GM12878 (cell line): ENCODE data around the gene SRM.
A peak's percentile ranks its signal among the peaks of the same experiment; 100 is the strongest.

Experiments
- FOS ChIP-seq: IDR thresholded peaks from 3 replicates; pipeline ENCODE4 v1.6.1; 2011; ENCODE audit warnings: borderline replicate concordance; ENCODE audit not compliant: insufficient read length; ENCODE audit errors: extremely low read depth
- MYC ChIP-seq: IDR thresholded peaks from 2 replicates; pipeline ENCODE4 v1.6.1; 2011; ENCODE audit warnings: mild to moderate bottlenecking, low read length, moderate library complexity, inconsistent platforms; ENCODE audit not compliant: insufficient read depth, insufficient replicate concordance, insufficient read length, severe bottlenecking
- POLR2A ChIP-seq: IDR thresholded peaks from 2 replicates; pipeline ENCODE4 v1.6.1; 2011; ENCODE audit warnings: low read depth, mild to moderate bottlenecking, low read length
- SMC3 ChIP-seq: IDR thresholded peaks from 2 replicates; pipeline ENCODE4 v1.6.1; 2011; ENCODE audit warnings: low read length, improper control_type of control experiment, borderline replicate concordance
- TAF1 ChIP-seq: IDR thresholded peaks from 2 replicates; pipeline ENCODE4 v1.6.1; 2011; ENCODE audit warnings: mild to moderate bottlenecking, low read depth, low read length, borderline replicate concordance
- TF ChIP-seq, protein P1 (sequence below), 3 experiments: IDR thresholded peaks in 2 of 3; conservative IDR thresholded peaks in 1 of 3; 2 replicates each; pipeline ENCODE4 v1.5.1; 2011; ENCODE audit warnings: low read depth in 3 of 3, low read length in 3 of 3, mild to moderate bottlenecking in 3 of 3, control low read depth in 2 of 3, moderate library complexity in 2 of 3, inconsistent platforms in 1 of 3, mixed read lengths in 1 of 3; ENCODE audit not compliant: control insufficient read depth in 2 of 3, insufficient read depth in 1 of 3; ENCODE audit errors: extremely low read depth in 1 of 3
- TF ChIP-seq, protein P2 (sequence below): fragments of 450-650 bp; IDR thresholded peaks from 2 replicates; pipeline ENCODE4 v1.6.1; 2014; ENCODE audit warnings: mild to moderate bottlenecking
- TF ChIP-seq, protein P3 (sequence below): IDR thresholded peaks from 2 replicates; pipeline ENCODE4 v1.6.1; 2012; ENCODE audit warnings: low read depth, low read length, improper control_type of control experiment

DNA sequence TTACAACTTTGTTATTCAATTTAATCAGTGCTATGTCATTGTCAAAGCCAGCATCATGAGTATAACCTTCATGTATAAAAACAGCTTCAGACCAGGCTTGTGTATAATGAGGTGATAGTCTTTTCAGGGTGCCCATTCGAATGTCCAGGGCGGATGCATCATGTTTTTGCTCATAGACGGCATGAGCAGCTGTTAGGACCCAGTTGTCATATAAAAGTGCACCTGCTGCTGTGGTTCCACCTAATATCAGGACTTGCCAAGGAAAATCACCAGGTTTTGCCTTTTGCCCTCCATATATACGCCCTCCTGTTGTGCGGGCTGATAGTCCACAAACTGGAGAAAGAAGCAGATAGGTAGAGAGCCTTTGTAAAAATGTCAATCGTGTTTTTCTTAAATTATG, 32.5 kb downstream of the SRM start:
- TF ChIP-seq SMC3 (no peak), POLR2A (peak; percentile 11; the same call in 1 of the 2 replicates), TAF1 (no peak), MYC (no peak), FOS (no peak)
- TF ChIP-seq, protein P1, sequence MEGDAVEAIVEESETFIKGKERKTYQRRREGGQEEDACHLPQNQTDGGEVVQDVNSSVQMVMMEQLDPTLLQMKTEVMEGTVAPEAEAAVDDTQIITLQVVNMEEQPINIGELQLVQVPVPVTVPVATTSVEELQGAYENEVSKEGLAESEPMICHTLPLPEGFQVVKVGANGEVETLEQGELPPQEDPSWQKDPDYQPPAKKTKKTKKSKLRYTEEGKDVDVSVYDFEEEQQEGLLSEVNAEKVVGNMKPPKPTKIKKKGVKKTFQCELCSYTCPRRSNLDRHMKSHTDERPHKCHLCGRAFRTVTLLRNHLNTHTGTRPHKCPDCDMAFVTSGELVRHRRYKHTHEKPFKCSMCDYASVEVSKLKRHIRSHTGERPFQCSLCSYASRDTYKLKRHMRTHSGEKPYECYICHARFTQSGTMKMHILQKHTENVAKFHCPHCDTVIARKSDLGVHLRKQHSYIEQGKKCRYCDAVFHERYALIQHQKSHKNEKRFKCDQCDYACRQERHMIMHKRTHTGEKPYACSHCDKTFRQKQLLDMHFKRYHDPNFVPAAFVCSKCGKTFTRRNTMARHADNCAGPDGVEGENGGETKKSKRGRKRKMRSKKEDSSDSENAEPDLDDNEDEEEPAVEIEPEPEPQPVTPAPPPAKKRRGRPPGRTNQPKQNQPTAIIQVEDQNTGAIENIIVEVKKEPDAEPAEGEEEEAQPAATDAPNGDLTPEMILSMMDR (IDR thresholded peaks at IDR 0.05 in 2 of 3, conservative IDR thresholded peaks at IDR 0.05 in 1 of 3; ENCODE audit: control insufficient read depth in 2 of 3, extremely low read depth in 1 of 3, insufficient read depth in 1 of 3, low read depth in 3 of 3, low read length in 3 of 3): no peak
- TF ChIP-seq, protein P2, sequence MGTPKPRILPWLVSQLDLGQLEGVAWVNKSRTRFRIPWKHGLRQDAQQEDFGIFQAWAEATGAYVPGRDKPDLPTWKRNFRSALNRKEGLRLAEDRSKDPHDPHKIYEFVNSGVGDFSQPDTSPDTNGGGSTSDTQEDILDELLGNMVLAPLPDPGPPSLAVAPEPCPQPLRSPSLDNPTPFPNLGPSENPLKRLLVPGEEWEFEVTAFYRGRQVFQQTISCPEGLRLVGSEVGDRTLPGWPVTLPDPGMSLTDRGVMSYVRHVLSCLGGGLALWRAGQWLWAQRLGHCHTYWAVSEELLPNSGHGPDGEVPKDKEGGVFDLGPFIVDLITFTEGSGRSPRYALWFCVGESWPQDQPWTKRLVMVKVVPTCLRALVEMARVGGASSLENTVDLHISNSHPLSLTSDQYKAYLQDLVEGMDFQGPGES: no peak
- TF ChIP-seq, protein P3, sequence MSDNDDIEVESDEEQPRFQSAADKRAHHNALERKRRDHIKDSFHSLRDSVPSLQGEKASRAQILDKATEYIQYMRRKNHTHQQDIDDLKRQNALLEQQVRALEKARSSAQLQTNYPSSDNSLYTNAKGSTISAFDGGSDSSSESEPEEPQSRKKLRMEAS: no peak
